Loucy (cell line): Measurements from ENCODE around the gene HIVEP2.

Experiments
- H2AFZ ChIP-seq: fragments of 200-600 bp; sonication (generic); 2 replicates; pipeline ENCODE4 v1.6.0; 2016; ENCODE audit warnings: antibody characterized with exemption, mild to moderate bottlenecking, low read length, moderate library complexity
- H3F3A ChIP-seq: fragments of 200-600 bp; 2 replicates; pipeline ENCODE4 v1.6.0; 2016; ENCODE audit warnings: antibody characterized with exemption, low read depth, mild to moderate bottlenecking
- H3K27me3 ChIP-seq: fragments of 200-600 bp; sonication (generic); 2 replicates; pipeline ENCODE4 v1.6.1; 2014; ENCODE audit warnings: low read length, mild to moderate bottlenecking; ENCODE audit not compliant: insufficient read depth, poor library complexity, severe bottlenecking
- H3K36me3 ChIP-seq: fragments of 200-600 bp; sonication (generic); 2 replicates; pipeline ENCODE4 v1.6.1; 2016; ENCODE audit warnings: low read length; ENCODE audit not compliant: insufficient read depth
- H3K4me1 ChIP-seq: fragments of 200-600 bp; sonication (generic); 2 replicates; pipeline ENCODE4 v1.5.1; 2014; ENCODE audit warnings: low read length, mild to moderate bottlenecking; ENCODE audit not compliant: insufficient read depth, poor library complexity, severe bottlenecking
- H3K4me2 ChIP-seq: fragments of 200-600 bp; sonication (generic); 2 replicates; pipeline ENCODE4 v1.6.0; 2014; ENCODE audit warnings: antibody characterized with exemption, low read length, low read depth, mild to moderate bottlenecking; ENCODE audit not compliant: poor library complexity, severe bottlenecking
- H3K4me3 ChIP-seq: fragments of 200-600 bp; sonication (generic); 2 replicates; pipeline ENCODE4 v1.5.1; 2014; ENCODE audit warnings: low read length, mild to moderate bottlenecking, mixed read lengths; ENCODE audit not compliant: poor library complexity, severe bottlenecking
- H3K79me2 ChIP-seq: fragments of 200-600 bp; sonication (generic); 2 replicates; pipeline ENCODE4 v1.6.1; 2014; ENCODE audit warnings: low read length; ENCODE audit not compliant: insufficient read depth
- H3K9ac ChIP-seq: fragments of 200-600 bp; sonication (generic); 2 replicates; pipeline ENCODE4 v1.6.0; 2014; ENCODE audit warnings: mild to moderate bottlenecking, low read depth, low read length, moderate library complexity; ENCODE audit not compliant: poor library complexity, severe bottlenecking
- H3K9me2 ChIP-seq: fragments of 200-600 bp; sonication (generic); replicated peaks from 2 replicates; pipeline ENCODE4 v1.6.1; 2016; ENCODE audit warnings: low read depth, low read length, mixed read lengths
- H3K9me3 ChIP-seq: fragments of 200-600 bp; sonication (generic); 2 replicates; pipeline ENCODE4 v1.6.1; 2014; ENCODE audit warnings: mild to moderate bottlenecking, antibody characterized with exemption, low read length, low read depth; ENCODE audit not compliant: insufficient read depth
- H4K20me1 ChIP-seq: fragments of 200-600 bp; sonication (generic); 2 replicates; pipeline ENCODE4 v1.6.0; 2014; ENCODE audit warnings: antibody characterized with exemption, low read length, mild to moderate bottlenecking; ENCODE audit not compliant: insufficient read depth, poor library complexity, severe bottlenecking
- EZH2phosphoT487 ChIP-seq: fragments of 200-600 bp; IDR thresholded peaks from 2 replicates; pipeline ENCODE4 v1.6.1; 2018; ENCODE audit warnings: antibody characterized with exemption, mild to moderate bottlenecking, moderate library complexity, borderline replicate concordance
- TF ChIP-seq, protein P1 (sequence below): fragments of 200-600 bp; sonication (generic); conservative IDR thresholded peaks from 2 replicates; pipeline ENCODE4 v1.5.1; 2014; ENCODE audit warnings: mild to moderate bottlenecking, antibody characterized with exemption, low read length

The HIVEP2 gene

DNA sequence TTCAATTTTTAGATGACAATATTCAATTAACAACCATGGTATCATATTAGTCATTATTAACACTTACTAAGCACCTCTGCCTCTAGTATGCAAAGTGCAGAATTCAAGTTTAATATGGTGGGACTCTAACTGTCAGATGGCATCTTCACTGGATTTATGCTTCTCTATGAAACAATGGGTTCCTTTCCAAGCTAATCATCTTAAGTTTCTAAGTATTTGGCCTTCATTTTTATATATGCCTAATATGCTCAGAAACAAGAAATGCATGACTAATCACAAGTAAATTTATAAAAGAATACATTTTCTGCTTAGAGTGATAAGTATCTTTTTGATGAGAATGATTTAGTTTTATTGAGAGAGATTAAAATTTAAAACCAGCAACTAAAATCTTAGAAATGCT lies 144.7 kb downstream of the HIVEP2 start:
- Histone ChIP-seq H3K27me3 (no peaks in the 10 kb centered on the region), H3F3A (no peaks in the 10 kb centered on the region), H3K4me2 (no peak overlapping the region), H3K9ac (no peak overlapping the region), H3K9me3 (no peaks in the 10 kb centered on the region), H3K79me2 (peaks cover 79% of the 10 kb centered on the region), H3K4me1 (peaks cover 9% of the 10 kb centered on the region), H2AFZ (no peak overlapping the region), H3K9me2 (no peaks in the 10 kb centered on the region), H4K20me1 (no peaks in the 10 kb centered on the region), H3K4me3 (no peak overlapping the region), H3K36me3 (peaks cover 5% of the 10 kb centered on the region)
- TF ChIP-seq EZH2phosphoT487: no peak
- TF ChIP-seq, protein P1, sequence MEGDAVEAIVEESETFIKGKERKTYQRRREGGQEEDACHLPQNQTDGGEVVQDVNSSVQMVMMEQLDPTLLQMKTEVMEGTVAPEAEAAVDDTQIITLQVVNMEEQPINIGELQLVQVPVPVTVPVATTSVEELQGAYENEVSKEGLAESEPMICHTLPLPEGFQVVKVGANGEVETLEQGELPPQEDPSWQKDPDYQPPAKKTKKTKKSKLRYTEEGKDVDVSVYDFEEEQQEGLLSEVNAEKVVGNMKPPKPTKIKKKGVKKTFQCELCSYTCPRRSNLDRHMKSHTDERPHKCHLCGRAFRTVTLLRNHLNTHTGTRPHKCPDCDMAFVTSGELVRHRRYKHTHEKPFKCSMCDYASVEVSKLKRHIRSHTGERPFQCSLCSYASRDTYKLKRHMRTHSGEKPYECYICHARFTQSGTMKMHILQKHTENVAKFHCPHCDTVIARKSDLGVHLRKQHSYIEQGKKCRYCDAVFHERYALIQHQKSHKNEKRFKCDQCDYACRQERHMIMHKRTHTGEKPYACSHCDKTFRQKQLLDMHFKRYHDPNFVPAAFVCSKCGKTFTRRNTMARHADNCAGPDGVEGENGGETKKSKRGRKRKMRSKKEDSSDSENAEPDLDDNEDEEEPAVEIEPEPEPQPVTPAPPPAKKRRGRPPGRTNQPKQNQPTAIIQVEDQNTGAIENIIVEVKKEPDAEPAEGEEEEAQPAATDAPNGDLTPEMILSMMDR: no peak

DNA sequence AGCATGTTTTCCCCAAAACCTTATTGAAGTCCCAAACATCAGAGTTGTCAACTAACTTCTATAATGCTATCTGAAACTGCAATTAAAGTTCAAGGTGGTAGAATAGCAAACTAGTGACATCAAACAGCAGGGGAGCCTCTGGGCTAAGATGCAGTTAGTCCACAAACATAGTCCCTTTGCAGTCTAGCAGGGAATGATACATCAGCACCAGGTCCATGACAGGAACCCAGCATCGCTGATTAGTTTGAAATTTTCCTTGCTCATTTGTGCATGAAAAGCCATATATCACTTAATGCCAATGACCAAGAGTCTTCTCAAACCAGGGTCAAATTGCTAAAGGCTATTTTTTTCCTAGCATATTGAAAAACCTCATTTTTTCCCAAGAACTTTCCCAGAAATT lies 145.3 kb downstream of the HIVEP2 start:
- TF ChIP-seq EZH2phosphoT487: no peak
- TF ChIP-seq, protein P1: no peak
- Histone ChIP-seq H3K36me3 (peaks cover 5% of the 10 kb centered on the region), H4K20me1 (no peaks in the 10 kb centered on the region)

DNA sequence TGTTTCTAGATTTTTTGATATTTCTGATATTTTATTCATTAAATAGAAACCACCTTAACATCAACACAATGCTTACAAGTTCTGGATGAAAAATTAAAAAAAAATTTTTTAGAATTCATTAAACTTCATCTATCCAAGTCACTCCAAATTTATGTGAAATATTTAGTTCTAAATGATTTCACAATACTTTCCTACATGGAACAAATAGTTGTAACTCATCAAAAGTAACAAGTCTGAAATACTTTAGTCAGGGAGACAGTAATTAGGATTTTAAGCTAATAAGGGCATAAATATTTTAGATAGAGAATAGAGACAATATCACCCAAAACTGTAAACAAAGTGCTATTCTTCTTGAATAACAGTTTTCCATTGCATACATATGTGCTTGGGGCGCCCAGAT lies 147.8 kb downstream of the HIVEP2 start:
- Histone ChIP-seq H3K4me1 (peaks cover 9% of the 10 kb centered on the region), H3K4me3 (no peak overlapping the region), H3K4me2 (no peak overlapping the region), H3K9me2 (no peaks in the 10 kb centered on the region), H4K20me1 (no peaks in the 10 kb centered on the region), H3K36me3 (peaks cover 5% of the 10 kb centered on the region), H3F3A (no peaks in the 10 kb centered on the region), H3K27me3 (no peaks in the 10 kb centered on the region), H2AFZ (no peak overlapping the region), H3K79me2 (peaks cover 64% of the 10 kb centered on the region), H3K9me3 (no peaks in the 10 kb centered on the region), H3K9ac (no peak overlapping the region)
- TF ChIP-seq EZH2phosphoT487: no peak
- TF ChIP-seq, protein P1: no peak

More for the DNA sequence above, 145.3 kb downstream of the HIVEP2 start:
- H3K4me2 ChIP-seq: no peak overlapping the region
- H3K9me3 ChIP-seq: no peaks in the 10 kb centered on the region
- H3K79me2 ChIP-seq: peaks cover 75% of the 10 kb centered on the region
- H3K9me2 ChIP-seq: no peaks in the 10 kb centered on the region
- H3K4me3 ChIP-seq: no peak overlapping the region
- peaks cover 9% of the 10 kb centered on the region for H3K4me1 ChIP-seq
- H3F3A ChIP-seq: no peaks in the 10 kb centered on the region
- no peak overlapping the region for H3K9ac ChIP-seq
- H3K27me3 ChIP-seq: no peaks in the 10 kb centered on the region
- no peak overlapping the region for H2AFZ ChIP-seq
